Effector memory CD8-positive, alpha-beta T cell (primary cell): Measurements from ENCODE around the gene THSD4.

Experiments
- ATAC-seq: fragments of 150-1000 bp; cut with Tn5 transposase; replicated peaks from 2 replicates; pipeline ENCODE4 v1.10.0; 2021; ENCODE audit warnings: mild to moderate bottlenecking, moderate library complexity
- DNase-seq, 3 experiments: peaks; one replicate each; pipeline ENCODE4 v3.0.0; 2021
- H3K27ac Mint-ChIP-seq, 2 donors: one replicate each; pipeline ENCODE4 v1.8.0; 2022; ENCODE audit warnings: mild to moderate bottlenecking in 2 of 2, mixed read lengths in 2 of 2, moderate library complexity in 2 of 2
- H3K27me3 Mint-ChIP-seq, 2 donors: one replicate each; pipeline ENCODE4 v1.8.0; 2022; ENCODE audit warnings: mixed read lengths in 2 of 2
- H3K36me3 Mint-ChIP-seq: one replicate; pipeline ENCODE4 v1.8.0; 2022; ENCODE audit warnings: mild to moderate bottlenecking, moderate library complexity, mixed read lengths; ENCODE audit not compliant: insufficient read depth
- H3K4me1 Mint-ChIP-seq, 2 donors: one replicate each; pipeline ENCODE4 v1.8.0; 2022; ENCODE audit warnings: low read depth in 2 of 2, mixed read lengths in 2 of 2
- H3K4me3 Mint-ChIP-seq, 2 donors: one replicate each; pipeline ENCODE4 v1.8.0; 2022; ENCODE audit warnings: mild to moderate bottlenecking in 2 of 2, mixed read lengths in 2 of 2, moderate library complexity in 2 of 2
- H3K9me3 Mint-ChIP-seq, 2 donors: one replicate each; pipeline ENCODE4 v1.8.0; 2022; ENCODE audit warnings: mixed read lengths in 2 of 2

The THSD4 gene

DNA sequence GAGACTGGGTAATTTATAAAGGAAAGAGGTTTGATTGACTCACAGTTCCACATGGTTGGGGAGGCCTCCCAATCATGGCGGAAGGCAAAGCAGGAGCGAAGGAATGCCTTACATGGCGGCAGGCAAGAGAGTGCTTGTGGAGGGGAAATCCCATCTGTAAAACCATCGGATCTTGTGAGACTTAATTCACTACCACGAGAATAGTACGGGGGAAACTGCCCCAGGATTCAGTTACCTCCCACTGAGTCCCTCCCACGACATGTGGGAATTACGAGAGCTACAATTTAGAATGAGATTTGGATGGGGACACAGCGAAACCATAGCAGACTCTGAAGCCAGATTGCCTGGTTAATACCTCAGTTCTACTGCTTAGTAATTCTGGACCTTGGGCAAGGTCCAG is 67.8 kb downstream of the THSD4 start:
- peaks cover 18 to 21% of the 10 kb centered on the region in 2 donors for H3K27me3 Mint-ChIP-seq
- H3K4me1 Mint-ChIP-seq, result peaks cover 0 to 3% of the 10 kb centered on the region in 2 donors
- H3K4me3 Mint-ChIP-seq, result no peak overlapping the region
- DNase-seq (no peak), ATAC-seq (no peak)
- no peak overlapping the region for H3K27ac Mint-ChIP-seq
- no peaks in the 10 kb centered on the region for H3K36me3 Mint-ChIP-seq
- no peaks in the 10 kb centered on the region for H3K9me3 Mint-ChIP-seq

DNA sequence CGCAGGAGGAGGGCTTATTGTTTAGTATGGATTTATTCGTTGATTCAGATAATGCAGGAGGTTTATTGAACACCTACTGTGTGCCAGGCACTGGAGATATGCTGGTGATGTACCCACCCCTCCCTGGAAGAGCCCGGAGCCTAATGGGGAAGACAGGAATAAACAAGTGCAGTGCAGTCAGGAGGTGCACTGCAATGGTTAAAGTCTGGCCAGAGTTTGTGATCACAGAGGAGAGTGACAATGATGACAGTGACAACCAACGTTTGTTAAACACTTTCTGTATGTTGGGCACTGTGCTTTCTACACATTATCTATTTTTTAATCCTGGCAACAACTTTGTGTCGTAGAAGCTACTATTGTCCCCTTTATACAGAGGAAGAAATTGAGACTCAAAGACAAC is 70.4 kb downstream of the THSD4 start:
- Mint-ChIP-seq H3K4me3 (no peak overlapping the region), H3K27ac (no peak overlapping the region), H3K9me3 (no peaks in the 10 kb centered on the region), H3K4me1 (peaks cover 0 to 3% of the 10 kb centered on the region in 2 donors), H3K27me3 (peaks cover 19 to 21% of the 10 kb centered on the region in 2 donors), H3K36me3 (no peaks in the 10 kb centered on the region)
- no peak for DNase-seq
- ATAC-seq, result no peak

DNA sequence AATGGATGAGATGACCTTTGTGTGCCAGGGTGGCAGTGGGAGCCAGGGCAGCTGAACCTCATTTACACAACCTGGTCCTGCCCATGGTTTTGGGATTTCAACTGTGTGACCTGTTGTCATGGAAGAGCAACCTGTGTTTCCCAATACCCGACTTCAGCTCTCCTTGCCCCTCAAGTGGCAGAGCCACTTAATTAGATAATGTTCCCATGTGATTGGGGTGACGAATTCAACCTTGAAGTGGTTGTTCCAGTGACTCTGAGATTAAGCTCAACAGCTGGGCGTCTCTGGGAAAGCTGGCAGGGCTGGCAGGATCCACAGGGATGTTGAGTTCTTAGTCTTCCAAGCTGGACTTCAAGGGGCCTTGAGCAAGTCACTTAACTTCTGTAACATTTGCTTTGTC is 71.0 kb downstream of the THSD4 start:
- no peak for ATAC-seq
- DNase-seq, result no peak
- Mint-ChIP-seq H3K36me3 (no peaks in the 10 kb centered on the region), H3K9me3 (no peaks in the 10 kb centered on the region), H3K27me3 (peaks cover 21 to 25% of the 10 kb centered on the region in 2 donors), H3K4me1 (peaks cover 0 to 3% of the 10 kb centered on the region in 2 donors), H3K4me3 (no peak overlapping the region), H3K27ac (no peak overlapping the region)

DNA sequence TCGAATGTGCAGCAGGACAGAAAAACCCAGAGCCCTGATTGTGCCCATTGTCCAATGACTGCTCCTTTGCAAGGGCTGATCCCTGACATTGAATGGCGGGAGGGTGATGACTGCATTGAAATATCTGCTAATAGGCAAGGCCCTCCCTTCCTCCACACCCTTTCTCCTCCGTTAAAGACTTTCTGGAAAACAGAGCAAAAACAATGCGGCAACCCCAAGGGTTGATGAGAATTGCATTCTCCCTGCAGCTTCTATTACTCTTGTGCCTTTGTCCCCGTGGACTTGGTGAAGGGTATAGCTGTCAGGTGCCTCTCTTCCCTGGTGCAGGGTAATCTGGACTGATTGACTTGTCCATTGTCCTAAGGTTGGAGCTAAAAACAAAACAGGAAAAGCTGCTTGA is 71.8 kb downstream of the THSD4 start:
- ATAC-seq, result no peak
- Mint-ChIP-seq H3K27ac (no peak overlapping the region), H3K4me3 (no peak overlapping the region), H3K36me3 (no peaks in the 10 kb centered on the region), H3K9me3 (no peaks in the 10 kb centered on the region), H3K27me3 (peaks cover 21 to 25% of the 10 kb centered on the region in 2 donors), H3K4me1 (peaks cover 0 to 3% of the 10 kb centered on the region in 2 donors)
- DNase-seq, result no peak

DNA sequence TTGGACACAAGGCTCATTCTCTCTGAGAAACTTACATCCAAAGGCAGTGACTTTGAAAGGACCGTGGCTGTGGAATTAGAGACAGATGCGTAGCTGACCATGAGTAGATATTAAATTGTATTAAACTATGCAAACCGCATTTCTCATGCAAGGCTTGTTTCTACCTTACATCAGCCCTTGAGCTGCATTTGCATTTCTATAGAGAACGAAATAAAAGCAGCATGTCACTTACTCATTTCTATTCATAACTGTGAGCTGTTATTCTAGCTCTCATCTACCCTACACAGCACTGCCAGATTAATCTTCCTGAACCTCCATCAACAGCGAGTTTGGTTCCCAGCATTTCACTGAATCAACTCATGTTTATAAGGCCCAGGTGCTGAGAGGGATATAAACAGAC is 72.3 kb downstream of the THSD4 start:
- no peak overlapping the region for H3K27ac Mint-ChIP-seq
- DNase-seq, result no peak
- ATAC-seq, result no peak
- H3K36me3 Mint-ChIP-seq, result no peaks in the 10 kb centered on the region
- no peaks in the 10 kb centered on the region for H3K9me3 Mint-ChIP-seq
- peaks cover 21 to 23% of the 10 kb centered on the region in 2 donors for H3K27me3 Mint-ChIP-seq
- peaks cover 0 to 3% of the 10 kb centered on the region in 2 donors for H3K4me1 Mint-ChIP-seq
- no peak overlapping the region for H3K4me3 Mint-ChIP-seq

DNA sequence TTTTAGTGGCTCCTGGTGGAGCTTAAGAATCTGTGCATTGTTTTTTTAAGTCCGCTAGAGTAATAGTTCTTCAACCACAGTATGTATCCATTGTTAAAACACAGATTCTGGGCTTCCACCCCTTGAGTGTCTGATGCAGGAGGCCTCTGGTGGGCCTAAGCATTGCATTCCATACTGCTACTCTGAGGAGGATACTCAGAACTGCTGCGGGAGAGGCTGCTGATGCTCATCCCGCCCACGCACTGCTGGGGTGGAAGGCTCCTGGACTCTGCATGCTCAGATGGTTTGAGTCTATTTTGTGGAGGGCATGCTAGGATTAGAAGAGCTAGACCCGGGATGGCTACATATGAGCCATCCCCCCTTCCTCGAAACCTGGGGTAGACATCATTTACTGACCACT is 74.4 kb downstream of the THSD4 start:
- H3K27me3 Mint-ChIP-seq, result peaks cover 17 to 23% of the 10 kb centered on the region in 2 donors
- H3K36me3 Mint-ChIP-seq, result no peaks in the 10 kb centered on the region
- ATAC-seq (no peak), DNase-seq (no peak)
- H3K9me3 Mint-ChIP-seq, result no peaks in the 10 kb centered on the region
- peaks cover 0 to under 1% of the 10 kb centered on the region in 2 donors for H3K4me1 Mint-ChIP-seq
- no peak overlapping the region for H3K27ac Mint-ChIP-seq
- no peak overlapping the region for H3K4me3 Mint-ChIP-seq

DNA sequence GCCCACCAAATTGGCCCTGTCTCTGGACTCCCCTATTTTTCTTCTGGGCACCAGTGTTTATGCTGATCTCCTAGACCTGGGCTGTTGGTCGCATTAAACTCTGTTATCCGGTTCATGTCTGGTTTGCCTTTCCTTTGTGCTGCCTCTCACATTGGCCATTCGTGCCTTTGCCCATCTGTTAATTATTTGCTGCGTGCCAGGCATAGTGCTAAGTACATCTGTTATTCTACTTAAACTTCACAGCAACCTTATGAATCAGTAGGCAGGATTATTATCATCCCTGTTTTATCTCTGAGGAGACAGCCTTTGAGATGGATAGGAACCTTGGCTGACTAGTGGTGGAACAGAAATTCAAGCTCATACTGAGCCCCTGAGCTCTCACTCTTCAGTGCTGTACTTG is 76.0 kb downstream of the THSD4 start:
- Mint-ChIP-seq H3K9me3 (no peaks in the 10 kb centered on the region), H3K4me1 (no peaks in the 10 kb centered on the region), H3K27ac (no peak overlapping the region), H3K27me3 (peaks cover 12 to 24% of the 10 kb centered on the region in 2 donors), H3K4me3 (no peak overlapping the region), H3K36me3 (no peaks in the 10 kb centered on the region)
- ATAC-seq (no peak), DNase-seq (no peak)

DNA sequence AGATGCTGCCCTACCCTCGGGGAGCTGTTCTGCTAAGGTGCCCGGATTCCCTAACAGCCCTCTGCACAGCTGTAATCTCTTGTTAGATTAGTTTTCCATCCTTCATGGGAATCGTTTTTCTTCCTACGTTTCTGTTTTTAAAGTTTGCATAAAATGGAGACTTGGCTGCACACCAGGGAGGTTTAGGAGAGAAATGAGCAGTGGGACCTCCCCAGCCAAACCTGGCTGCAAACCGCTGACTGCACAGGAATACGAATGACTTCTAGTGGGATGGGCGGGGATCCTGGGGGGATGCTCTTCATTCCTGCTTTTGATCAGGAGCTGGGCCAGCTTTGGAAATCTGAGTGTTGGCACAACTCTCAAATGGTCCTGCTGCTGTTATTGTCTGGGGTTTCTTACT is 77.5 kb downstream of the THSD4 start:
- Mint-ChIP-seq H3K27ac (no peak overlapping the region), H3K36me3 (no peaks in the 10 kb centered on the region), H3K9me3 (no peaks in the 10 kb centered on the region), H3K4me1 (no peaks in the 10 kb centered on the region), H3K27me3 (peaks cover 11 to 24% of the 10 kb centered on the region in 2 donors), H3K4me3 (no peak overlapping the region)
- no peak for ATAC-seq
- DNase-seq, result no peak

DNA sequence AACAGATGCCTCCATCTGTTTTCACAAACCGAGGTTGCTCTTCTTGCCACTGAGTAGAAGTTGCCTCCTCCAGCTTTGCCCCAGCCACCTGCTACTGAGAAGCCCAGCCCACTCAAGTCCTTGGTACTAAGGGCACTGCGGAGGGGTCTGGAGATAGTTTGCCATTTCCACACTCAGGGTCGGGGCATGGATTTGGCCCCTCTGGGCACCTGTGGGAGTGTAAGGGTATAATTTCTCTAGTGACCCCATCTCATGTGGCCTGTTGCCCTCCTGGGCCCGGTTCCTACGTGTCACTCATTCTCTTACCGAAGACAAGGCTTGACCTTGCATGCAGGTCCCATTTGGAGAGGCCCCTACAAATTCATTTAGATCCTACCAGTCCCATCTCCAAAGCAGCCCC is 79.0 kb downstream of the THSD4 start:
- ATAC-seq, result no peak
- no peak for DNase-seq
- H3K27ac Mint-ChIP-seq, result no peak overlapping the region
- peaks cover 0 to 2% of the 10 kb centered on the region in 2 donors for H3K9me3 Mint-ChIP-seq
- H3K4me3 Mint-ChIP-seq, result no peak overlapping the region
- H3K27me3 Mint-ChIP-seq, result peaks cover 11 to 24% of the 10 kb centered on the region in 2 donors
- H3K4me1 Mint-ChIP-seq, result no peaks in the 10 kb centered on the region
- no peaks in the 10 kb centered on the region for H3K36me3 Mint-ChIP-seq

DNA sequence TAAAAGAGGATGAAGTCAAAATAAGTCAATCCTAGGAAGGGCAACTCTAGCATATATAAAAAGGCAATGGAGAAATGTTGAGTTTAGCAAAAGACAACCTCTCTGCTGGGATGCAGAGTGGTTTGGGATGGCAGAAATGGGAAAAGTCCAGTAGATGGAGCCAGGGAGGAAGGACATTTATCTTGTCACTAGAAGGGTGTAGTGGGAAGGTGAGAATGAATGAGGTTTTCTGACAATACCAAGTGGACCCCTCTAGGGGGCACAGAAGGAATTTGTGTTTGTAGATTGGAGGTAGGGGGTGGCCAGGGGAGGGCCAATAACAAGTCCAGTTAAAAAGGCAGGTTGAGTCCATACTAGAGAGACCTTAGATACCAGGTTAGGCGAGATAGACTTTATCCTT is 80.0 kb downstream of the THSD4 start:
- Mint-ChIP-seq H3K27ac (no peak overlapping the region), H3K4me1 (no peaks in the 10 kb centered on the region), H3K27me3 (peaks cover 11 to 24% of the 10 kb centered on the region in 2 donors), H3K36me3 (no peaks in the 10 kb centered on the region), H3K9me3 (peaks cover 5 to 7% of the 10 kb centered on the region in 2 donors), H3K4me3 (no peak overlapping the region)
- DNase-seq (no peak), ATAC-seq (no peak)

DNA sequence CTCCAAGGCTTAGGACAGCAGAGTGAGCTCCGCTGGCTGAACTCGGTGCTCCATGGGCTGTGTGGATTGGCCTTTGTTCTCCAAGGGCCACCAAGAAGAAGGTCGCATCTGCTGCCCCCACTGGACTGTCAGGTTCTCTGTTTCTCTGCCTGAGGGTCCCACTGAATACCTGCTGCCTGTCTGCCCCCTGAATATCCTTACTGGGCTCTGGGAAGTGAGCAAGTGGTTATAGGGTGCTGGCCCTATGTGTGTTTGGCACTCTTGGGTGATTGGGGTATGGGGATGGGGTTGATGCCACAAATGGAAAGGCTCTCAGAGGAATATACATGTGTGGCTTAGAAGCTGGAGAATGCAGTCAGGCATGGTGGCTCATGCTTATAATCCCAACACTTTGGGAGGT is 82.3 kb downstream of the THSD4 start:
- H3K4me1 Mint-ChIP-seq, result no peaks in the 10 kb centered on the region
- ATAC-seq (no peak), DNase-seq (no peak)
- H3K27me3 Mint-ChIP-seq, result peaks cover 18 to 19% of the 10 kb centered on the region in 2 donors
- H3K27ac Mint-ChIP-seq, result no peak overlapping the region
- H3K9me3 Mint-ChIP-seq, result peaks cover 5 to 7% of the 10 kb centered on the region in 2 donors
- no peaks in the 10 kb centered on the region for H3K36me3 Mint-ChIP-seq
- no peak overlapping the region for H3K4me3 Mint-ChIP-seq

DNA sequence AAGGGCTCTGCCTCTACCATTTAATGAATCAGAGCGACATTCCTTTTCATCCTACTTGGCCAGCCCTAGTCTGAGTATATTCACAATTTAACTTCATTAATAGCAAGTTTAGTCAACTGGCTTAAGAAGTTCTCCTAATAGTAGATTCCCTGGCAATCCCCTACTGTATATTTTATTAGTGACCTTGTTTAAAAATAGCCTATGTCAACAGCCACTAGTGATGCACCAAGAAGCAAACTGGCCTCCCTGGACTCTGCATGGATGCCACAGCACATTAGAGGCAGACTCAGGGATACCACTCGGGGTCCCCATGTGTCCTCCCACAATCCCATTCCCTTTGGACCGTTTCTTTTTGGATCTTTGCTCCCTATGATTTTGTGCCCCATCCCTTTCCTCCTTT is 83.6 kb downstream of the THSD4 start:
- Mint-ChIP-seq H3K9me3 (peaks cover 5 to 7% of the 10 kb centered on the region in 2 donors), H3K27ac (no peak overlapping the region), H3K4me1 (no peaks in the 10 kb centered on the region), H3K27me3 (peaks cover 18 to 19% of the 10 kb centered on the region in 2 donors), H3K36me3 (no peaks in the 10 kb centered on the region), H3K4me3 (no peak overlapping the region)
- ATAC-seq, result no peak
- DNase-seq, result no peak

DNA sequence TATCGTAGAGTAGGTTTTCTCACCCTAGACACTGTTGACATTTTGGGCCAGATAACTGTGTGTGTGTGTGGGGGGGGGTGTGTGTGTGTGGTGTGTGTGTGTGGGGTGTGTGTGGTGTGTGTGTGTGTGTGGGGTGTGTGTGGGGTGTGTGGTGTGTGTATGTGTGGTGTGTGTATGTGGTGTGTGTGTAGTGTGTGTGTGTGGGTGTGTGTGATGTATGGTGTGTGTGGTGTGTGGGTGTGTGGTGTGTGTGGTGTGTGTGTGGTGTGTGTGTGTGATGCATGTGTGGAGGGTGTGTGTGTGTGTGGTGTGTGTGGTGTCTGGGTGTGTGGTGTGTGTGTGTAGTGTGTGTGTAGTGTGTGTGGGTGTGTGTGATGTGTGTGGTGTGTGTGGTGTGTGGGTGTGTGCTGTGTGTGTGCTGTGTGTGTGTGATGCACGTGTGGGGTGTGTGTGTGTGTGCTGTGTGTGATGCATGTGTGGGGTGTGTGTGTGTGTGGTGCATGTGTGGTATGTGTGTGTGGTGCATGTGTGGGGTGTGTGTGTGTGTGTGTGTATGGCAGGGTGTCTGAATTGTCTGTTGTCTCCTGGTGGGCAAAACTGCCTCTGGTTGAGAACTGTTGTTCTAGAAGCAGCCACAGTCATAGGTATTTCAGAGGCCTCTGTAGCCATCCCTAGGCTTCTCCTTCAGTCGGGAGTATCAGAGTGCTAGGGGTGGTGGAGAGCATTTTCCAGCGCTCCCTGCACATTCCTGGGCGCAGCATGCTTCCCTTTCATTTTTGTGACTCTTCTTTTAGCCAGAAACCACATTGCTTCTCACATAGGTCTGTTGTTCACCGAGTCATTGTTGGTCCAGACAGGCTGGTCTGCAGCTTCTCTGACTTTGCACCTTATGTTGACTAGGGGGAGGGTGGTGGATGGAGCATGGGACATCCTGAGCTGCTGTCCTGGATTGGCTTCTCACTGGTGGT is 84.4 kb downstream of the THSD4 start:
- H3K4me1 Mint-ChIP-seq, result no peaks in the 10 kb centered on the region
- DNase-seq (no peak), ATAC-seq (no peak)
- H3K27ac Mint-ChIP-seq, result no peak overlapping the region
- peaks cover 17 to 18% of the 10 kb centered on the region in 2 donors for H3K27me3 Mint-ChIP-seq
- no peak overlapping the region for H3K4me3 Mint-ChIP-seq
- H3K9me3 Mint-ChIP-seq, result peaks cover 5 to 7% of the 10 kb centered on the region in 2 donors
- H3K36me3 Mint-ChIP-seq, result no peaks in the 10 kb centered on the region

DNA sequence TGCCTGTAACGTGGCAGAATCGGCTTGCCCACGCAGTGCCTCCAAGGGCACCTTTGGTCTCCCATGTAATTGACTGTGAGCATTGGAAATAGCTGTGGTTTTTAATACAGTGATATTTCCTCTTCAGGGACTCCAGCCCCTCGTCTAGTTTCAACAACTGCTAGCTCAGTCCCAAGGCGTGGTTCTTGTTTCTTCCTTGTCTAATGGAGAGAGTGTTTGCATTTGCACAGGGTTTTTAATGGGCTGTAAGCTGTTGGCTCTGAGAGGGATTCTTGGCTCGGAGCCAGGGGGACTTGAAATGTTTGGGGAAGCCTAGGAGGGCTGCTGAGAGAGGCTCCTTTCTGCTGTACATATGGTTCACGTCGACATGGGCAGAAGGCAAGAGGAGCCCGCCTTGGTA is 86.2 kb downstream of the THSD4 start:
- no peak for ATAC-seq
- no peak for DNase-seq
- Mint-ChIP-seq H3K9me3 (peaks cover 5 to 7% of the 10 kb centered on the region in 2 donors), H3K4me1 (no peaks in the 10 kb centered on the region), H3K27ac (no peak overlapping the region), H3K4me3 (no peak overlapping the region), H3K27me3 (peaks cover 6 to 9% of the 10 kb centered on the region in 2 donors), H3K36me3 (no peaks in the 10 kb centered on the region)
